Endothelial cell of umbilical vein (primary cell): ENCODE data around the gene SPRYD7. TPM values are rescaled to one million over a fixed set of nuclear protein-coding genes. Genes with fewer than 3 reads are reported as not detected.

ENCODE experiments used
- BruUV-seq: library from RNA; stranded (reverse); fragments of 400-500 nt; replicated peaks from 2 replicates; lab custom pipeline; 2021; lab: Mats Ljungman, UMichigan
- CTCF ChIA-PET: fragments of 300-600, 350-600 bp; sonication (Branson Sonifier 250); formaldehyde crosslinking; loops from one replicate; lab custom pipeline; 2021; ENCODE audit warnings: antibody characterized with exemption, inconsistent platforms; lab: Charles Lee
- POLR2A ChIA-PET: fragments of 300-600, 350-600 bp; sonication (Branson Sonifier 250); formaldehyde crosslinking; loops from one replicate; lab custom pipeline; 2021; ENCODE audit warnings: antibody characterized with exemption, inconsistent platforms; lab: Charles Lee
- DNase-seq: peaks from one replicate; pipeline ENCODE4 v3.0.0-alpha.2; 2011; ENCODE audit warnings: low read depth, low spot score
- FAIRE-seq: peaks from 2 replicates; lab custom pipeline; 2011; peaks lifted over from hg19 to GRCh38; lab: Jason Lieb, UNC
- H2AFZ ChIP-seq: 2 replicates; pipeline ENCODE4 v1.6.0; 2012; ENCODE audit warnings: low read depth, low read length, control low read depth, inconsistent platforms
- H3K27ac ChIP-seq: 2 replicates; pipeline ENCODE4 v1.5.1; 2011; ENCODE audit warnings: low read depth, mild to moderate bottlenecking, control low read depth, low read length, moderate library complexity; ENCODE audit not compliant: insufficient read depth
- H3K27me3 ChIP-seq, 2 experiments: 2 replicates each; pipeline versions ENCODE4 v1.6.0 to v1.6.1; 2011; ENCODE audit warnings: low read length in 2 of 2, mixed read lengths in 1 of 2; ENCODE audit not compliant: control insufficient read depth in 2 of 2, insufficient read depth in 2 of 2
- H3K36me3 ChIP-seq, 2 experiments: 2 replicates in 1 of 2; 3 replicates in 1 of 2; pipeline ENCODE4 v1.5.1; 2011; ENCODE audit warnings: low read length in 2 of 2, mild to moderate bottlenecking in 1 of 2, moderate library complexity in 1 of 2; ENCODE audit not compliant: control insufficient read depth in 2 of 2, insufficient read depth in 2 of 2; ENCODE audit errors: extremely low read depth in 1 of 2
- H3K4me1 ChIP-seq: 3 replicates; pipeline ENCODE4 v1.5.1; 2011; ENCODE audit warnings: mild to moderate bottlenecking, low read length; ENCODE audit not compliant: control insufficient read depth, insufficient read depth; ENCODE audit errors: extremely low read depth
- H3K4me2 ChIP-seq: 2 replicates; pipeline ENCODE4 v1.6.1; 2011; ENCODE audit warnings: low read length, control low read depth, mixed read lengths; ENCODE audit not compliant: insufficient read depth
- H3K4me3 ChIP-seq, 3 experiments: fragments of 200-600 bp in 1 of 3; sonication (generic), shearing (Covaris generic) in 1 of 3; replicated peaks in 1 of 3; 2 replicates each; pipeline ENCODE4 v1.5.1; 2011 to 2016; ENCODE audit warnings: control low read depth in 3 of 3, low read length in 3 of 3, mild to moderate bottlenecking in 2 of 3, inconsistent platforms in 1 of 3, low read depth in 1 of 3, moderate library complexity in 1 of 3; ENCODE audit not compliant: insufficient read depth in 1 of 3
- H3K79me2 ChIP-seq: 2 replicates; pipeline ENCODE4 v1.6.0; 2012; ENCODE audit warnings: low read length, inconsistent platforms; ENCODE audit not compliant: control insufficient read depth, insufficient read depth
- H3K9ac ChIP-seq: replicated peaks from 2 replicates; pipeline ENCODE3; 2011; ENCODE audit warnings: low read length, control low read depth; ENCODE audit not compliant: insufficient read depth; ENCODE audit errors: extremely low read depth
- H3K9me1 ChIP-seq: replicated peaks from 3 replicates; pipeline ENCODE4 v1.6.0; 2011; ENCODE audit warnings: mild to moderate bottlenecking, low read length; ENCODE audit not compliant: control insufficient read depth, insufficient read depth; ENCODE audit errors: extremely low read depth
- H3K9me3 ChIP-seq: replicated peaks from 2 replicates; pipeline ENCODE4 v1.5.1; 2012; ENCODE audit warnings: low read length, inconsistent platforms; ENCODE audit not compliant: control insufficient read depth, insufficient read depth
- H4K20me1 ChIP-seq: replicated peaks from 2 replicates; pipeline ENCODE3; 2011; ENCODE audit warnings: mild to moderate bottlenecking, low read length; ENCODE audit not compliant: control insufficient read depth, insufficient read depth; ENCODE audit errors: extremely low read depth
- EZH2 ChIP-seq: IDR thresholded peaks from 2 replicates; pipeline ENCODE4 v1.6.1; 2012; ENCODE audit warnings: borderline replicate concordance, low read depth, mild to moderate bottlenecking, moderate library complexity, low read length, inconsistent platforms; ENCODE audit not compliant: severe bottlenecking
- FOS ChIP-seq: IDR thresholded peaks from 2 replicates; pipeline ENCODE4 v1.6.1; 2011; ENCODE audit warnings: mild to moderate bottlenecking, low read length, moderate library complexity, borderline replicate concordance; ENCODE audit not compliant: insufficient read depth
- GATA2 ChIP-seq: IDR thresholded peaks from 2 replicates; pipeline ENCODE4 v1.7.0; 2011; ENCODE audit warnings: low read depth, mild to moderate bottlenecking, moderate library complexity, mixed read lengths, low read length; ENCODE audit not compliant: insufficient read length, insufficient read depth
- JUN ChIP-seq: IDR thresholded peaks from 2 replicates; pipeline ENCODE4 v1.6.1; 2011; ENCODE audit warnings: borderline replicate concordance, low read depth; ENCODE audit not compliant: insufficient read length, insufficient read depth
- MYC ChIP-seq: IDR thresholded peaks from one replicate; pipeline ENCODE4 v1.6.1; 2011; ENCODE audit warnings: mild to moderate bottlenecking, low read depth, low read length
- POLR2A ChIP-seq: IDR thresholded peaks from 2 replicates; pipeline ENCODE4 v1.6.1; 2012; ENCODE audit warnings: low read depth, mild to moderate bottlenecking, control low read depth, low read length
- POLR2AphosphoS5 ChIP-seq: IDR thresholded peaks from 2 replicates; pipeline ENCODE4 v1.6.1; 2012; ENCODE audit warnings: low read depth, mild to moderate bottlenecking, control low read depth, low read length, moderate library complexity; ENCODE audit not compliant: insufficient read depth
- dilution Hi-C: fragments of 300-500 bp; cut with MboI; formaldehyde crosslinking; loops from one replicate; pipeline ENCODE4 v1.15.0; 2019; ENCODE audit warnings: low sequenced_read_pairs; ENCODE audit not compliant: extremely low pct_ligation_motif_present
- intact Hi-C: fragments of 100-400 bp; cut with micrococcal nuclease; formaldehyde crosslinking; loops from one replicate; pipeline ENCODE4 v1.10.0; 2022
- polyA plus RNA-seq, 4 experiments: library from polyadenylated mRNA; depleted of rRNA in 3 of 4; stranded (reverse) in 3 of 4; unstranded in 1 of 4; fragments of >200 nt; gene quantifications; 2 replicates each; pipeline versions ENCODE4 v1.2.1 to v1.2.3, GENCODE V29; 2011 to 2012; ENCODE audit warnings: missing spikeins in 1 of 4
- total RNA-seq: library from RNA; stranded (reverse); gene quantifications from 2 replicates; pipeline ENCODE4 v1.2.3, GENCODE V29; 2021
- TF ChIP-seq, protein P1 (sequence below), 2 donors: IDR thresholded peaks; 1 replicate in 1 of 2; 2 replicates in 1 of 2; pipeline ENCODE4 v1.5.1; 2011; ENCODE audit warnings: low read length in 2 of 2, mild to moderate bottlenecking in 2 of 2, moderate library complexity in 2 of 2, control low read depth in 1 of 2, inconsistent platforms in 1 of 2, low read depth in 1 of 2; ENCODE audit not compliant: insufficient read depth in 1 of 2; ENCODE audit errors: extremely low read depth in 1 of 2
- TF ChIP-seq, protein P2 (sequence below): IDR thresholded peaks from 2 replicates; pipeline ENCODE4 v1.6.1; 2011; ENCODE audit not compliant: insufficient read depth, insufficient read length

The SPRYD7 gene
- total and polyA plus RNA-seq, 2 donors (not counting 3 experiments of a cell fraction or from before 2014, with no cell fraction given) = 2.9 to 7.5 TPM

DNA sequence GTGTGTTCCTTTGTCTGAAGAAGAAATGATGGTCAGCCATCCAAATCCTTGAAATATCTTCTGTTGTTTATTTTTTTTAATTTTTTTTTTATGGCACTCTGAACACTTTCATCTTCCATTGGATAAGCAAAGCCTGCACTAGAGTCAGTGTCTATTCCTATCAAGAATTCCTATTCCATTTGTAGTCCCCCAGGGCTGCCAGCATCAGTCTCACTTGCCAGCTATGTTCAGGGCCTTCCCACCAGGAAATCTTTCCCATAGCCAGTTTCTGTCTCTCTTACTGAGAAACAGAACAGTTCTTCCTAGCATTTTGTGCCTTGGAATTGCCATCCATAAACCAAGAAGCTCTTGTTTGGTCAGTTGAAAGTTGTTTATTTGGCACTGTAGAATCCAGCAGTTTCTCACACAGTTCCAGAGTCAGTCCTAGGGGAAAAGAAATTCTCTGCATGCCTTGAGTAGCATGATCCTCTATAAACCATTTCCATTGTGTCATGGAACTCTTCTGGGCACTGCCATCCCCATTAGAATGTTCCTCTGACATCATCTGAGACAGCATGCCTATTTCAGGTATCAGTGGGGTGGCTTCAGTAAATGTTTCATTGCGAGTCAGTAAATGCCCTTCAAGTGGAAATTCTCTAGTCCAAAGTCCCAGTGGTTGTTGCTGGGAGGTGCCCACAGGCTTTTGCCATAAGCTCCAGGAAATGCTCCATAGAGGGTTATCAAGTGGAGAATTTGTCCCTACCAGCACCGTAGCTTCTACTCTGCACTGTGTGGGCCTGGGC lies 18.7 kb upstream of the SPRYD7 start:
- Histone ChIP-seq H4K20me1 (no peaks in the 10 kb centered on the region), H3K9me3 (no peaks in the 10 kb centered on the region), H3K27me3 (peaks cover 0 to 2% of the 10 kb centered on the region in 2 experiments), H3K4me2 (no peak overlapping the region), H3K9ac (no peak overlapping the region), H2AFZ (no peak overlapping the region), H3K79me2 (no peaks in the 10 kb centered on the region), H3K4me1 (no peaks in the 10 kb centered on the region), H3K36me3 (no peaks in the 10 kb centered on the region), H3K9me1 (no peaks in the 10 kb centered on the region), H3K27ac (no peak overlapping the region), H3K4me3 (no peak overlapping the region)
- intact Hi-C loops (no loop called here), dilution Hi-C loops (no loop called here)
- ChIA-PET CTCF (interaction anchor here (1.1 to 1.5 kb wide), 2 partner anchors 18 to 235 kb away, joined by 3 read pairs; partner anchors contain the start of gene SPRYD7), POLR2A (no interaction called here)
- FAIRE-seq = no peak
- no peak for TF ChIP-seq POLR2A
- DNase-seq = no peak
- no TSS peak for BruUV-seq

DNA sequence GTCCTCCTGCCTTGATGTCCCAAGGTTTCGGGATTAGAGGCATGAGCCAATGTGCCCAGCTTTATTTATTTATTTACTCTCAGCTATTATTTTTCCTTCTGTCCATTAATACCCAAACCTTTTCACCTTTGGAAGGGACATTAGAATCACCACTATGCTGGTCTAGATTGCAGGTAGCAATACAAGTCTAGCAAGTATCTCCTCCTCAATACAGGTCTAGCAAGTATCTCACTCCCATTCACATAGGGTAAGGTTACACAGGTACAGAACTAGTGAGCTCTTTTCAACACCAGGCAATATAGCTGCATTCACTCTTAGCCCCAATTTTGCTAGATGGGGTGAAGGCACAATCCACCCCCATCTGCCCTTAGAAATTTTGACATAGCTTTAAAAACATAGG lies 17.4 kb upstream of the SPRYD7 start:
- Histone ChIP-seq H3K27me3 (peaks cover 0 to 2% of the 10 kb centered on the region in 2 experiments), H3K27ac (no peak overlapping the region), H2AFZ (no peak overlapping the region), H3K79me2 (no peaks in the 10 kb centered on the region), H3K4me3 (no peak overlapping the region), H3K9me1 (no peaks in the 10 kb centered on the region), H3K4me2 (no peak overlapping the region), H3K9me3 (no peaks in the 10 kb centered on the region), H3K4me1 (no peaks in the 10 kb centered on the region), H3K36me3 (no peaks in the 10 kb centered on the region), H3K9ac (no peak overlapping the region), H4K20me1 (no peaks in the 10 kb centered on the region)
- DNase-seq = no peak
- POLR2A ChIA-PET = no interaction called here
- TF ChIP-seq GATA2 = no peak
- TF ChIP-seq, protein P1, sequence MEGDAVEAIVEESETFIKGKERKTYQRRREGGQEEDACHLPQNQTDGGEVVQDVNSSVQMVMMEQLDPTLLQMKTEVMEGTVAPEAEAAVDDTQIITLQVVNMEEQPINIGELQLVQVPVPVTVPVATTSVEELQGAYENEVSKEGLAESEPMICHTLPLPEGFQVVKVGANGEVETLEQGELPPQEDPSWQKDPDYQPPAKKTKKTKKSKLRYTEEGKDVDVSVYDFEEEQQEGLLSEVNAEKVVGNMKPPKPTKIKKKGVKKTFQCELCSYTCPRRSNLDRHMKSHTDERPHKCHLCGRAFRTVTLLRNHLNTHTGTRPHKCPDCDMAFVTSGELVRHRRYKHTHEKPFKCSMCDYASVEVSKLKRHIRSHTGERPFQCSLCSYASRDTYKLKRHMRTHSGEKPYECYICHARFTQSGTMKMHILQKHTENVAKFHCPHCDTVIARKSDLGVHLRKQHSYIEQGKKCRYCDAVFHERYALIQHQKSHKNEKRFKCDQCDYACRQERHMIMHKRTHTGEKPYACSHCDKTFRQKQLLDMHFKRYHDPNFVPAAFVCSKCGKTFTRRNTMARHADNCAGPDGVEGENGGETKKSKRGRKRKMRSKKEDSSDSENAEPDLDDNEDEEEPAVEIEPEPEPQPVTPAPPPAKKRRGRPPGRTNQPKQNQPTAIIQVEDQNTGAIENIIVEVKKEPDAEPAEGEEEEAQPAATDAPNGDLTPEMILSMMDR (IDR thresholded peaks at IDR 0.05; ENCODE audit: extremely low read depth in 1 of 2, insufficient read depth in 1 of 2, low read depth in 1 of 2, low read length in 2 of 2) = no peak
- no peak for TF ChIP-seq EZH2
- no peak for TF ChIP-seq POLR2AphosphoS5
- TF ChIP-seq POLR2A = no peak
- no peak for TF ChIP-seq JUN
- TF ChIP-seq FOS = no peak
- no peak for TF ChIP-seq MYC
- TF ChIP-seq, protein P2, sequence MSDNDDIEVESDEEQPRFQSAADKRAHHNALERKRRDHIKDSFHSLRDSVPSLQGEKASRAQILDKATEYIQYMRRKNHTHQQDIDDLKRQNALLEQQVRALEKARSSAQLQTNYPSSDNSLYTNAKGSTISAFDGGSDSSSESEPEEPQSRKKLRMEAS = no peak
- intact Hi-C loops (no loop called here), dilution Hi-C loops (no loop called here)
- no TSS peak for BruUV-seq
- FAIRE-seq = no peak
- CTCF ChIA-PET = interaction anchor here (0.8 to 1.0 kb wide), 2 partner anchors 17 to 23 kb away, joined by 3 to 5 read pairs; partner anchors contain the start of gene SPRYD7
